Measurements from ENCODE around the gene EPHB2.
"Not testable (repeated sequence)": the region's sequence is repeated elsewhere in the genome, so short reads cannot be mapped to it uniquely, and the experiment has no call there.

The EPHB2 gene

GRCh38 chr1:22830041-22830566 lies 119.5 kb downstream of the EPHB2 start:
- H3K27me3 ChIP-seq (ENCODE audit: control insufficient read depth, insufficient read depth, low read length), result no peaks in the 10 kb centered on the region
- no peak overlapping the region for H3K9ac ChIP-seq (ENCODE audit: low read length)
- H3K27ac ChIP-seq (ENCODE audit: low read length), result no peak overlapping the region
- H3K36me3 ChIP-seq (ENCODE audit: control insufficient read depth, low read depth, low read length), result no peaks in the 10 kb centered on the region
- no peak overlapping the region for H3K4me3 ChIP-seq (ENCODE audit: low read length)
- no peaks in the 10 kb centered on the region for H3K9me3 ChIP-seq (ENCODE audit: control insufficient read depth, low read depth, low read length)
- peaks cover 23% of the 10 kb centered on the region for H3K4me1 ChIP-seq (ENCODE audit: control insufficient read depth, low read depth, low read length)

GRCh38 chr1:22830757-22831340 lies 120.2 kb downstream of the EPHB2 start:
- Histone ChIP-seq H3K4me1 (ENCODE audit: control insufficient read depth, low read depth, low read length) (peaks cover 23% of the 10 kb centered on the region), H3K27me3 (ENCODE audit: control insufficient read depth, insufficient read depth, low read length) (no peaks in the 10 kb centered on the region), H3K4me3 (ENCODE audit: low read length) (no peak overlapping the region), H3K36me3 (ENCODE audit: control insufficient read depth, low read depth, low read length) (no peaks in the 10 kb centered on the region), H3K27ac (ENCODE audit: low read length) (no peak overlapping the region), H3K9ac (ENCODE audit: low read length) (no peak overlapping the region), H3K9me3 (ENCODE audit: control insufficient read depth, low read depth, low read length) (no peaks in the 10 kb centered on the region)

GRCh38 chr1:22831729-22832413 lies 121.2 kb downstream of the EPHB2 start:
- H3K27ac ChIP-seq (ENCODE audit: low read length), result no peak overlapping the region
- H3K4me3 ChIP-seq (ENCODE audit: low read length), result no peak overlapping the region
- H3K9me3 ChIP-seq (ENCODE audit: control insufficient read depth, low read depth, low read length), result no peaks in the 10 kb centered on the region
- H3K36me3 ChIP-seq (ENCODE audit: control insufficient read depth, low read depth, low read length), result no peaks in the 10 kb centered on the region
- peaks cover 14% of the 10 kb centered on the region for H3K4me1 ChIP-seq (ENCODE audit: control insufficient read depth, low read depth, low read length)
- H3K9ac ChIP-seq (ENCODE audit: low read length), result no peak overlapping the region
- H3K27me3 ChIP-seq (ENCODE audit: control insufficient read depth, insufficient read depth, low read length), result no peaks in the 10 kb centered on the region

- Histone ChIP-seq H3K9me3 (ENCODE audit: control insufficient read depth, low read depth, low read length) (no peaks in the 10 kb centered on the region), H3K27me3 (ENCODE audit: control insufficient read depth, insufficient read depth, low read length) (no peaks in the 10 kb centered on the region), H3K4me3 (ENCODE audit: low read length) (no peak overlapping the region), H3K27ac (ENCODE audit: low read length) (no peak overlapping the region), H3K4me1 (ENCODE audit: control insufficient read depth, low read depth, low read length) (peaks cover 8% of the 10 kb centered on the region), H3K36me3 (ENCODE audit: control insufficient read depth, low read depth, low read length) (no peaks in the 10 kb centered on the region), H3K9ac (ENCODE audit: low read length) (no peak overlapping the region)
Measured at GRCh38 chr1:22832414-22832786, 121.8 kb downstream of the EPHB2 start.

- Histone ChIP-seq H3K4me3 (ENCODE audit: low read length) (no peak overlapping the region), H3K9ac (ENCODE audit: low read length) (no peak overlapping the region), H3K36me3 (ENCODE audit: control insufficient read depth, low read depth, low read length) (no peaks in the 10 kb centered on the region), H3K27me3 (ENCODE audit: control insufficient read depth, insufficient read depth, low read length) (no peaks in the 10 kb centered on the region), H3K4me1 (ENCODE audit: control insufficient read depth, low read depth, low read length) (peaks cover 7% of the 10 kb centered on the region), H3K27ac (ENCODE audit: low read length) (no peak overlapping the region), H3K9me3 (ENCODE audit: control insufficient read depth, low read depth, low read length) (no peaks in the 10 kb centered on the region)
Measured at GRCh38 chr1:22833699-22834098, 123.1 kb downstream of the EPHB2 start.

- not testable (repeated sequence) for H3K36me3 ChIP-seq (ENCODE audit: control insufficient read depth, low read depth, low read length); H3K4me1 ChIP-seq (ENCODE audit: control insufficient read depth, low read depth, low read length); H3K27ac ChIP-seq (ENCODE audit: low read length); H3K9me3 ChIP-seq (ENCODE audit: control insufficient read depth, low read depth, low read length); H3K27me3 ChIP-seq (ENCODE audit: control insufficient read depth, insufficient read depth, low read length); H3K4me3 ChIP-seq (ENCODE audit: low read length); H3K9ac ChIP-seq (ENCODE audit: low read length)
Measured at GRCh38 chr1:22834420-22834819, 123.8 kb downstream of the EPHB2 start.

- H3K4me3 ChIP-seq (ENCODE audit: low read length), result no peak overlapping the region
- no peak overlapping the region for H3K27ac ChIP-seq (ENCODE audit: low read length)
- no peaks in the 10 kb centered on the region for H3K27me3 ChIP-seq (ENCODE audit: control insufficient read depth, insufficient read depth, low read length)
- no peak overlapping the region for H3K9ac ChIP-seq (ENCODE audit: low read length)
- H3K9me3 ChIP-seq (ENCODE audit: control insufficient read depth, low read depth, low read length), result no peaks in the 10 kb centered on the region
- no peaks in the 10 kb centered on the region for H3K4me1 ChIP-seq (ENCODE audit: control insufficient read depth, low read depth, low read length)
- no peaks in the 10 kb centered on the region for H3K36me3 ChIP-seq (ENCODE audit: control insufficient read depth, low read depth, low read length)
Measured at GRCh38 chr1:22835636-22836319, 125.1 kb downstream of the EPHB2 start.

GRCh38 chr1:22836850-22837249 lies 126.2 kb downstream of the EPHB2 start:
- Histone ChIP-seq H3K9ac (ENCODE audit: low read length) (no peak overlapping the region), H3K27me3 (ENCODE audit: control insufficient read depth, insufficient read depth, low read length) (no peaks in the 10 kb centered on the region), H3K9me3 (ENCODE audit: control insufficient read depth, low read depth, low read length) (no peaks in the 10 kb centered on the region), H3K27ac (ENCODE audit: low read length) (no peak overlapping the region), H3K36me3 (ENCODE audit: control insufficient read depth, low read depth, low read length) (no peaks in the 10 kb centered on the region), H3K4me3 (ENCODE audit: low read length) (no peak overlapping the region), H3K4me1 (ENCODE audit: control insufficient read depth, low read depth, low read length) (no peaks in the 10 kb centered on the region)

GRCh38 chr1:22837332-22837731 lies 126.7 kb downstream of the EPHB2 start:
- no peaks in the 10 kb centered on the region for H3K27me3 ChIP-seq (ENCODE audit: control insufficient read depth, insufficient read depth, low read length)
- H3K9me3 ChIP-seq (ENCODE audit: control insufficient read depth, low read depth, low read length), result no peaks in the 10 kb centered on the region
- no peak overlapping the region for H3K9ac ChIP-seq (ENCODE audit: low read length)
- H3K36me3 ChIP-seq (ENCODE audit: control insufficient read depth, low read depth, low read length), result no peaks in the 10 kb centered on the region
- H3K27ac ChIP-seq (ENCODE audit: low read length), result no peak overlapping the region
- H3K4me1 ChIP-seq (ENCODE audit: control insufficient read depth, low read depth, low read length), result no peaks in the 10 kb centered on the region
- H3K4me3 ChIP-seq (ENCODE audit: low read length), result no peak overlapping the region

- H3K27ac ChIP-seq (ENCODE audit: low read length), result no peak overlapping the region
- H3K9me3 ChIP-seq (ENCODE audit: control insufficient read depth, low read depth, low read length), result no peaks in the 10 kb centered on the region
- H3K36me3 ChIP-seq (ENCODE audit: control insufficient read depth, low read depth, low read length), result no peaks in the 10 kb centered on the region
- H3K4me3 ChIP-seq (ENCODE audit: low read length), result no peak overlapping the region
- H3K27me3 ChIP-seq (ENCODE audit: control insufficient read depth, insufficient read depth, low read length), result no peaks in the 10 kb centered on the region
- H3K9ac ChIP-seq (ENCODE audit: low read length), result no peak overlapping the region
- H3K4me1 ChIP-seq (ENCODE audit: control insufficient read depth, low read depth, low read length), result no peaks in the 10 kb centered on the region
Measured at GRCh38 chr1:22838965-22839364, 128.3 kb downstream of the EPHB2 start.

- H3K4me3 ChIP-seq (ENCODE audit: low read length), result no peak overlapping the region
- H3K9me3 ChIP-seq (ENCODE audit: control insufficient read depth, low read depth, low read length), result no peaks in the 10 kb centered on the region
- H3K27me3 ChIP-seq (ENCODE audit: control insufficient read depth, insufficient read depth, low read length), result no peaks in the 10 kb centered on the region
Measured at GRCh38 chr1:22839806-22840205, 129.2 kb downstream of the EPHB2 start.

More at GRCh38 chr1:22839806-22840205, 129.2 kb downstream of the EPHB2 start:
- H3K36me3 ChIP-seq (ENCODE audit: control insufficient read depth, low read depth, low read length), result no peaks in the 10 kb centered on the region
- no peaks in the 10 kb centered on the region for H3K4me1 ChIP-seq (ENCODE audit: control insufficient read depth, low read depth, low read length)
- no peak overlapping the region for H3K9ac ChIP-seq (ENCODE audit: low read length)
- H3K27ac ChIP-seq (ENCODE audit: low read length), result no peak overlapping the region

Data from iPS-18a (cell line).